Endodermal cell (in vitro differentiated cells): ENCODE results near the gene CD19. TPM values are rescaled to one million over a fixed set of nuclear protein-coding genes. Genes with fewer than 3 reads are reported as not detected.

ENCODE experiments used
- DNase-seq: peaks from one replicate; pipeline ENCODE4 v3.0.0-alpha.2; 2017
- H3K27ac ChIP-seq: 2 replicates; pipeline ENCODE4 v1.5.1; 2013; ENCODE audit warnings: mild to moderate bottlenecking, low read depth, low read length, moderate library complexity
- H3K27me3 ChIP-seq: 2 replicates; pipeline ENCODE4 v1.6.1; 2013; ENCODE audit warnings: mild to moderate bottlenecking, low read length, moderate library complexity; ENCODE audit not compliant: insufficient read depth, control insufficient read depth, poor library complexity, severe bottlenecking
- H3K36me3 ChIP-seq: 2 replicates; pipeline ENCODE4 v1.7.0; 2013; ENCODE audit warnings: mild to moderate bottlenecking, low read length, moderate library complexity; ENCODE audit not compliant: control insufficient read depth, insufficient read depth
- H3K4me1 ChIP-seq: one replicate; pipeline ENCODE4 v1.7.0; 2013; ENCODE audit warnings: low read length; ENCODE audit not compliant: control insufficient read depth, insufficient read depth
- H3K4me3 ChIP-seq: 2 replicates; pipeline ENCODE4 v1.5.1; 2013; ENCODE audit warnings: mild to moderate bottlenecking, low read length, moderate library complexity
- H3K9ac ChIP-seq: 2 replicates; pipeline ENCODE4 v1.6.1; 2013; ENCODE audit warnings: mild to moderate bottlenecking, low read length, moderate library complexity; ENCODE audit not compliant: poor library complexity, severe bottlenecking; ENCODE audit errors: extremely low read depth
- H3K9me3 ChIP-seq: 2 replicates; pipeline ENCODE4 v1.6.1; 2013; ENCODE audit warnings: mild to moderate bottlenecking, low read length, moderate library complexity; ENCODE audit not compliant: control insufficient read depth
- H3K27ac Mint-ChIP-seq: 2 replicates; pipeline ENCODE4 v1.8.0; 2020; ENCODE audit warnings: mixed read lengths
- H3K27me3 Mint-ChIP-seq: 2 replicates; pipeline ENCODE4 v1.8.0; 2021; ENCODE audit warnings: mild to moderate bottlenecking, mixed read lengths; ENCODE audit not compliant: insufficient read depth
- H3K36me3 Mint-ChIP-seq: 2 replicates; pipeline ENCODE4 v1.8.0; 2020; ENCODE audit warnings: low read depth, mixed read lengths
- H3K4me1 Mint-ChIP-seq: 2 replicates; pipeline ENCODE4 v1.8.0; 2020; ENCODE audit warnings: mixed read lengths
- H3K4me3 Mint-ChIP-seq: 2 replicates; pipeline ENCODE4 v1.8.0; 2020; ENCODE audit warnings: mild to moderate bottlenecking, moderate library complexity, mixed read lengths
- H3K9me3 Mint-ChIP-seq: 2 replicates; pipeline ENCODE4 v1.8.0; 2020; ENCODE audit warnings: mild to moderate bottlenecking, mixed read lengths
- CTCF ChIP-seq: fragments of 200-600 bp; sonication (generic); conservative IDR thresholded peaks from 2 replicates; pipeline ENCODE4 v1.5.0; 2021; ENCODE audit warnings: antibody characterized with exemption, mild to moderate bottlenecking
- WGBS, 2 experiments: methylation state at CpG; one replicate each; pipeline versions ENCODE4 v1.1.5 to v1.1.7; 2013; ENCODE audit warnings: missing lambda C conversion rate in 2 of 2, mixed read lengths in 1 of 2; ENCODE audit not compliant: insufficient coverage in 1 of 2, insufficient read length in 1 of 2; 5-methylcytosine and 5-hydroxymethylcytosine counted together
- total RNA-seq, 2 donors: library from RNA; stranded (reverse); fragmentation: NEBNext Ultra II Directional in 1 of 2; extraction: Animal tissue kit (Norgen Biotek cat#: 25700) in 1 of 2; gene quantifications; 2 replicates in 1 of 2; 3 replicates in 1 of 2; pipeline ENCODE4 v1.2.1, GENCODE V29; 2021

Gene CD19
- total RNA-seq, 2 donors from 2014 or later: not detected

- 91 to 92% methylated on average over 11 to 19 of the region's 19 CpGs for WGBS, 2 experiments
- H3K27ac ChIP-seq: no peak overlapping the region
- H3K9ac ChIP-seq: no peak overlapping the region
- H3K27me3 ChIP-seq: no peaks in the 10 kb centered on the region
- peaks cover 4% of the 10 kb centered on the region for H3K36me3 ChIP-seq
- Mint-ChIP-seq H3K27ac (no peak overlapping the region), H3K9me3 (no peaks in the 10 kb centered on the region), H3K36me3 (peaks cover 25% of the 10 kb centered on the region), H3K27me3 (no peaks in the 10 kb centered on the region), H3K4me3 (no peak overlapping the region), H3K4me1 (no peaks in the 10 kb centered on the region)
- no peak for TF ChIP-seq CTCF
- DNase-seq: no peak
- H3K4me1 ChIP-seq: no peaks in the 10 kb centered on the region
- no peaks in the 10 kb centered on the region for H3K9me3 ChIP-seq
- H3K4me3 ChIP-seq: no peak overlapping the region
Measured at GRCh38 chr16:28910086-28911031, 21.4 kb upstream of the CD19 start.

DNA sequence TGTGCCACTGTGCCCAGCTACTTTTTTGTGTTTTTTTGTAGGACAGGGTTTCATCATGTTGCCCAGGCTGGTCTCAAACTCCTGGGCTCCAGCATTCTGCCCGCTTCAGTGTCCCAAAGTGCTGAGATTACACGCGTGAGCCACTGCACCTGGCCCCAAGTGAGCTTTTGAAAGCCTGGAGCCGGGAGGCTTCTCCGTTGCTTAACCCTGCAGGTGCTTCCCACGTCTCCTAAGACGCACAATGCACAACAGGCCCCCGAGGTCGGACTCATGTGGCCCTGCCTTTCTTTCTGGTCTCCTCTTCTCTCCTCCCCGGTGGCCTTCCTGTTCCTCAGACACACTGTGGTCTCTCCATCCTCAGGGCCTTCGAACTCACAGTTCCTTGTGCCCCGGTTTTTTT is 19.2 kb upstream of the CD19 start:
- DNase-seq: no peak
- H3K9ac ChIP-seq: no peak overlapping the region
- Mint-ChIP-seq H3K27me3 (no peaks in the 10 kb centered on the region), H3K4me3 (no peak overlapping the region), H3K27ac (peak overlapping the region; percentile 31), H3K9me3 (peaks cover 4% of the 10 kb centered on the region), H3K36me3 (peaks cover 40% of the 10 kb centered on the region), H3K4me1 (no peaks in the 10 kb centered on the region)
- H3K36me3 ChIP-seq: peaks cover 9% of the 10 kb centered on the region
- H3K27ac ChIP-seq: no peak overlapping the region
- no peaks in the 10 kb centered on the region for H3K4me1 ChIP-seq
- H3K27me3 ChIP-seq: no peaks in the 10 kb centered on the region
- no peak for TF ChIP-seq CTCF
- WGBS, 2 experiments: 92 to 93% methylated on average over 12 of the region's 12 CpGs
- no peak overlapping the region for H3K4me3 ChIP-seq
- no peaks in the 10 kb centered on the region for H3K9me3 ChIP-seq

GRCh38 chr16:28913946-28914724 is 17.6 kb upstream of the CD19 start:
- Histone ChIP-seq H3K4me1 (no peaks in the 10 kb centered on the region), H3K27ac (no peak overlapping the region), H3K9ac (no peak overlapping the region), H3K36me3 (peaks cover 5% of the 10 kb centered on the region), H3K4me3 (no peak overlapping the region), H3K27me3 (no peaks in the 10 kb centered on the region), H3K9me3 (no peaks in the 10 kb centered on the region)
- WGBS, 2 experiments: 93 to 97% methylated on average over 18 to 27 of the region's 29 CpGs
- Mint-ChIP-seq H3K27ac (no peak overlapping the region), H3K4me1 (no peaks in the 10 kb centered on the region), H3K36me3 (peaks cover 39% of the 10 kb centered on the region), H3K27me3 (no peaks in the 10 kb centered on the region), H3K4me3 (no peak overlapping the region), H3K9me3 (peaks cover 4% of the 10 kb centered on the region)
- DNase-seq: no peak
- no peak for TF ChIP-seq CTCF
